Measurements from ENCODE around the gene OR56A1. TPM values are rescaled to one million over a fixed set of nuclear protein-coding genes. Genes with fewer than 3 reads are reported as not detected.

The OR56A1 gene
- total RNA-seq, 1 experiment from 2014 or later = not detected

GRCh38 chr11:6052374-6052773, 21.8 kb upstream of the OR56A1 start:
- CTCF ChIA-PET = no interaction called here
- H3K27me3 Mint-ChIP-seq (ENCODE audit: unreplicated experiment) = peaks cover 37% of the 10 kb centered on the region

GRCh38 chr11:6040874-6041273, 10.3 kb upstream of the OR56A1 start:
- DNase-seq = no peak
- H3K36me3 Mint-ChIP-seq (ENCODE audit: insufficient read depth, unreplicated experiment) = no peaks in the 10 kb centered on the region
- no peak overlapping the region for H3K4me3 Mint-ChIP-seq (ENCODE audit: low read depth, unreplicated experiment)
- H3K4me1 Mint-ChIP-seq (ENCODE audit: low read depth, unreplicated experiment) = no peaks in the 10 kb centered on the region
- no peak for TF ChIP-seq CTCF (IDR thresholded peaks at IDR 0.05; ENCODE audit: unreplicated experiment)
- intact Hi-C loops (cut with micrococcal nuclease; ENCODE audit: unreplicated experiment) = no loop called here
- H3K27me3 Mint-ChIP-seq (ENCODE audit: unreplicated experiment) = peaks cover 48% of the 10 kb centered on the region
- no TSS peak for BruUV-seq (replicated peaks)
- no peak overlapping the region for H3K27ac Mint-ChIP-seq (ENCODE audit: unreplicated experiment)
- CTCF ChIA-PET = no interaction called here
- no peaks in the 10 kb centered on the region for H3K9me3 Mint-ChIP-seq (ENCODE audit: low read depth, unreplicated experiment)

More at GRCh38 chr11:6052374-6052773, 21.8 kb upstream of the OR56A1 start:
- no TSS peak for BruUV-seq (replicated peaks)
- H3K4me1 Mint-ChIP-seq (ENCODE audit: low read depth, unreplicated experiment) = no peaks in the 10 kb centered on the region
- intact Hi-C loops (cut with micrococcal nuclease; ENCODE audit: unreplicated experiment) = no loop called here
- DNase-seq = no peak
- H3K4me3 Mint-ChIP-seq (ENCODE audit: low read depth, unreplicated experiment) = no peak overlapping the region
- TF ChIP-seq CTCF (IDR thresholded peaks at IDR 0.05; ENCODE audit: unreplicated experiment) = no peak
- H3K36me3 Mint-ChIP-seq (ENCODE audit: insufficient read depth, unreplicated experiment) = no peaks in the 10 kb centered on the region
- H3K27ac Mint-ChIP-seq (ENCODE audit: unreplicated experiment) = no peak overlapping the region
- H3K9me3 Mint-ChIP-seq (ENCODE audit: low read depth, unreplicated experiment) = no peaks in the 10 kb centered on the region

GRCh38 chr11:6027501-6027900, 3.1 kb downstream of the OR56A1 start:
- CTCF ChIA-PET = interaction anchor here (0.7 kb wide), 1 partner anchor 261 kb away, joined by 4 read pairs; no protein-coding TSS in a partner anchor
- BruUV-seq (replicated peaks) = no TSS peak
- DNase-seq = no peak
- Mint-ChIP-seq H3K27ac (ENCODE audit: unreplicated experiment) (no peak overlapping the region), H3K9me3 (ENCODE audit: low read depth, unreplicated experiment) (no peaks in the 10 kb centered on the region), H3K4me3 (ENCODE audit: low read depth, unreplicated experiment) (no peak overlapping the region), H3K36me3 (ENCODE audit: insufficient read depth, unreplicated experiment) (no peaks in the 10 kb centered on the region), H3K4me1 (ENCODE audit: low read depth, unreplicated experiment) (no peaks in the 10 kb centered on the region), H3K27me3 (ENCODE audit: unreplicated experiment) (peaks cover 44% of the 10 kb centered on the region)
- TF ChIP-seq CTCF (IDR thresholded peaks at IDR 0.05; ENCODE audit: unreplicated experiment) = no peak
- intact Hi-C loops (cut with micrococcal nuclease; ENCODE audit: unreplicated experiment) = no loop called here

- intact Hi-C loops (cut with micrococcal nuclease; ENCODE audit: unreplicated experiment) = no loop called here
- DNase-seq = no peak
- CTCF ChIA-PET = interaction anchor here (1.3 kb wide), 1 partner anchor 338 kb away, joined by 3 read pairs; no protein-coding TSS in a partner anchor
- H3K27ac Mint-ChIP-seq (ENCODE audit: unreplicated experiment) = no peak overlapping the region
- H3K9me3 Mint-ChIP-seq (ENCODE audit: low read depth, unreplicated experiment) = no peaks in the 10 kb centered on the region
- no TSS peak for BruUV-seq (replicated peaks)
- H3K36me3 Mint-ChIP-seq (ENCODE audit: insufficient read depth, unreplicated experiment) = no peaks in the 10 kb centered on the region
- H3K4me1 Mint-ChIP-seq (ENCODE audit: low read depth, unreplicated experiment) = no peaks in the 10 kb centered on the region
- TF ChIP-seq CTCF (IDR thresholded peaks at IDR 0.05; ENCODE audit: unreplicated experiment) = no peak
- H3K4me3 Mint-ChIP-seq (ENCODE audit: low read depth, unreplicated experiment) = no peak overlapping the region
- peaks cover 49% of the 10 kb centered on the region for H3K27me3 Mint-ChIP-seq (ENCODE audit: unreplicated experiment)
Measured at GRCh38 chr11:6025056-6025455, 5.5 kb downstream of the OR56A1 start.
